KMS-11 (cell line): ENCODE measurements around the gene CCNJ.

Experiments
- H2AFZ ChIP-seq: fragments of 200-600 bp; sonication (generic); 2 replicates; pipeline ENCODE4 v1.6.1; 2016; ENCODE audit warnings: antibody characterized with exemption, mixed run types, low read depth
- H3K27ac ChIP-seq: fragments of 200-600 bp; sonication (generic); 2 replicates; pipeline ENCODE4 v1.6.1; 2016; ENCODE audit warnings: mild to moderate bottlenecking, mixed run types
- H3K27me3 ChIP-seq: fragments of 200-600 bp; sonication (generic); 2 replicates; pipeline ENCODE4 v1.6.1; 2017; ENCODE audit warnings: mild to moderate bottlenecking, low read depth, mixed run types, moderate library complexity; ENCODE audit not compliant: insufficient read depth
- H3K36me3 ChIP-seq: fragments of 200-600 bp; sonication (generic); 2 replicates; pipeline ENCODE4 v1.6.1; 2017; ENCODE audit warnings: mild to moderate bottlenecking, mixed run types; ENCODE audit not compliant: insufficient read depth
- H3K4me1 ChIP-seq: fragments of 200-600 bp; sonication (generic); 2 replicates; pipeline ENCODE4 v1.6.1; 2016; ENCODE audit warnings: mild to moderate bottlenecking, low read depth, mixed run types; ENCODE audit not compliant: poor library complexity, severe bottlenecking
- H3K4me2 ChIP-seq: fragments of 200-600 bp; sonication (generic); 2 replicates; pipeline ENCODE4 v1.7.0; 2016; ENCODE audit warnings: mild to moderate bottlenecking, mixed run types
- H3K4me3 ChIP-seq: fragments of 200-600 bp; sonication (generic); IDR thresholded peaks from 2 replicates; pipeline ENCODE4 v1.6.1; 2017; ENCODE audit warnings: low read depth, low read length, mixed read lengths; ENCODE audit not compliant: insufficient read depth
- H3K79me2 ChIP-seq: fragments of 200-600 bp; sonication (generic); 2 replicates; pipeline ENCODE4 v1.6.1; 2016; ENCODE audit warnings: low read depth, mixed run types; ENCODE audit not compliant: insufficient read depth
- H3K9ac ChIP-seq: fragments of 200-600 bp; sonication (generic); 2 replicates; pipeline ENCODE4 v1.6.1; 2016; ENCODE audit warnings: mild to moderate bottlenecking, mixed run types
- H4K20me1 ChIP-seq: fragments of 200-600 bp; sonication (generic); 2 replicates; pipeline ENCODE4 v1.6.1; 2016; ENCODE audit warnings: mild to moderate bottlenecking, mixed run types; ENCODE audit not compliant: insufficient read depth
- TF ChIP-seq, protein P1 (sequence below): fragments of 200-600 bp; sonication (generic); conservative IDR thresholded peaks from 2 replicates; pipeline ENCODE4 v1.6.1; 2017; ENCODE audit warnings: low read depth, mild to moderate bottlenecking, antibody characterized with exemption, low read length, moderate library complexity, mixed read lengths

Gene CCNJ

DNA sequence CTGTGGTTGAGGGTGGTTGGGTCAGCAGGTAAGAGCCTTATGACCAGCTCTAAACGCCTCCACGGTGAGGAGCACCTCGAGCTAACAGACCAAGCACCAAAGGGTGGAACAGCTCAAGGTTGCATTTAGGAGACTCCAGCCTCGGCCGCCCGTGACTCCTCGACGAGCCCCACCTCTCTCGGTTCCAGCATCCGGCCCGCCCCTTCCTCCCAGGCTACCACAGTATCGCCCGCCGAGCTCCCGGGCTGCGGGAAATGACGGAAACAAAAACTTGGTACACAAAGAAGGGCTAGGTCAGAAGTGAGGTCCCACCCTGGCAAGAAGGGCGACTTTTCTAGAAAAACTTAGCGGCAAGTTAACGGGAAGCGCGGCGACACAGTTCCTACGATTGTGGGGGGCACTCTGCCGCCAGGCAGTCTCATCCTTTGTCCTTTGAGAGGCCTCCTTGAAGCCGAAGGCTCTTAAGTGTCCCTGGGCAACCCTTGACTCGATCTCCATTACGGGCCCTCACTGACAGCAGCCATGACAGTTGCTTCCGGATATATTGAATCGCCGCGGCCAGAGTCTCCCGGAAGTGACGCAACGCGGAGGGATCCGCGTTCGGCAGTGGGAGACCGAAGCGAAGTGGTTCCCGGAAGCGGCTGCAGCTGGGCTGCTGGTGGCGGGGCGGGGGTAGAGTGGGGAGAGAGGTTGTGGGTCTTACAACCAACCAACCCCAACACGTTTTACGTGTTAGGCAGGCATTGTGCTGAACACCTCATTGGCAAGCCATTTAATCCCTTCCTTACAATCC lies 46.5 kb downstream of the CCNJ start:
- Histone ChIP-seq H3K27ac (peak overlapping the region; percentile 96), H3K9ac (peak overlapping the region; percentile 94), H3K4me3 (no peak overlapping the region)

DNA sequence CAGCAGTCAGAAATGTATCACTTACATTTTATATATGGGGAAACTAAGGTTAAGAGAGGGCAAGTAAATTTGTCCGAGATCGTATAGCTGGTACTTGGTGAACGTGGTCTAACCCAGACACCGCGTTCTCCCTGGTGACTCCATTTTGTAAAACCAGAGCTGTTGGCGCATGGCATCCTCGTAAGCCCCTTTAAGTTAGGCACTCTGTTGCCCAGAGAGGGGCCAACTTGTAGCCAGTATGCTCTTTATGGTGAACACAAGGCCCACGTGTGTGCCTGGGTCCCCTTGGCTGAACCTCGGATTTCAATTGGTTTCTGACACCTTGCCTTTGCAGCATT lies 47.0 kb downstream of the CCNJ start:
- Histone ChIP-seq H3K4me3 (no peak overlapping the region), H4K20me1 (no peaks in the 10 kb centered on the region), H3K27ac (peak overlapping the region; percentile 96), H3K4me1 (peaks cover 15% of the 10 kb centered on the region), H3K4me2 (peak overlapping the region; percentile 72), H2AFZ (peak overlapping the region; percentile 93), H3K9ac (peak overlapping the region; percentile 94; the same call in 1 of the 2 replicates), H3K36me3 (no peaks in the 10 kb centered on the region), H3K27me3 (no peaks in the 10 kb centered on the region), H3K79me2 (no peaks in the 10 kb centered on the region)
- TF ChIP-seq, protein P1, sequence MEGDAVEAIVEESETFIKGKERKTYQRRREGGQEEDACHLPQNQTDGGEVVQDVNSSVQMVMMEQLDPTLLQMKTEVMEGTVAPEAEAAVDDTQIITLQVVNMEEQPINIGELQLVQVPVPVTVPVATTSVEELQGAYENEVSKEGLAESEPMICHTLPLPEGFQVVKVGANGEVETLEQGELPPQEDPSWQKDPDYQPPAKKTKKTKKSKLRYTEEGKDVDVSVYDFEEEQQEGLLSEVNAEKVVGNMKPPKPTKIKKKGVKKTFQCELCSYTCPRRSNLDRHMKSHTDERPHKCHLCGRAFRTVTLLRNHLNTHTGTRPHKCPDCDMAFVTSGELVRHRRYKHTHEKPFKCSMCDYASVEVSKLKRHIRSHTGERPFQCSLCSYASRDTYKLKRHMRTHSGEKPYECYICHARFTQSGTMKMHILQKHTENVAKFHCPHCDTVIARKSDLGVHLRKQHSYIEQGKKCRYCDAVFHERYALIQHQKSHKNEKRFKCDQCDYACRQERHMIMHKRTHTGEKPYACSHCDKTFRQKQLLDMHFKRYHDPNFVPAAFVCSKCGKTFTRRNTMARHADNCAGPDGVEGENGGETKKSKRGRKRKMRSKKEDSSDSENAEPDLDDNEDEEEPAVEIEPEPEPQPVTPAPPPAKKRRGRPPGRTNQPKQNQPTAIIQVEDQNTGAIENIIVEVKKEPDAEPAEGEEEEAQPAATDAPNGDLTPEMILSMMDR, result no peak

More for the DNA sequence above, 46.5 kb downstream of the CCNJ start:
- H3K4me2 ChIP-seq, result peak overlapping the region; percentile 98
- H3K36me3 ChIP-seq, result no peaks in the 10 kb centered on the region
- H4K20me1 ChIP-seq, result no peaks in the 10 kb centered on the region
- H3K4me1 ChIP-seq, result peaks cover 15% of the 10 kb centered on the region
- H2AFZ ChIP-seq, result peak overlapping the region; percentile 93
- H3K27me3 ChIP-seq, result no peaks in the 10 kb centered on the region
- TF ChIP-seq, protein P1, result 0 out of 2 replicates have a peak, but pooled peaks have one; percentile 6
- no peaks in the 10 kb centered on the region for H3K79me2 ChIP-seq

DNA sequence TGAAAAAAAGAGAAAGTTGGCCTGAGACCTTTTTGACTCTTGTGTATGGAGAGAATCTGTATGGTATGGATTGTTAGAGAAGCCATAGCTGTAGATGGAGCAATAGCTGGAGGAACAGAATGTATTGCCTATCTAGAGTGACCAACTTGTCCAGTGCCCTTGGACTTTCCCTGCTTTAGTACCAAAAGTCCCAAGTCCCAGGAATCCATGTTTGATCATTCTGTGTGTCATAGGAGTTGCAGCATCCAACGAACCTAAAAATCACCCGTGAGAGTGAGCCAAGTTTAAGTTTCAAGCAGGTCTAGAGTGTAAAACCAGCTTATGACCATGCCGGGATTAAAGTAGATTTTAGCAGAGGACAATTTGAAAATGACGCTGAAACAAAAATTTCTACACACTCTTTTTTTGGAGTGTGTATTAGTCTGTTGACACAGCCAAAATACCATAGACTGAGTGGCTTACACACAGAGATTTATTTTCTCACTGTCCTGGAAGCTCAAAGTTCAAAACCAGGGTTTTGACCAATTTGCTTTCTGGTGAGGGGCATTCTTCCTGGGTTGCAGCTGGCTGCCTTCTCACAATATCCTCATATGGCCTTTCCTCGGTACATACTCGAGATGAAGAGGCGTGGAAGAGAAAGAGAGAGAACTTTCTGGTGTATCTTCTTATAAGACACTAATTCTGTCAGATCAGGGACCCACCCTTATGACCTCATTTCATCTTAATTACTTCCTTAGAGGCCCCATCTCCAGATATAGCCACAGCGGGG lies 49.8 kb downstream of the CCNJ start:
- H3K4me2 ChIP-seq, result no peak overlapping the region
- H3K9ac ChIP-seq, result no peak overlapping the region
- no peaks in the 10 kb centered on the region for H3K36me3 ChIP-seq
- H3K4me3 ChIP-seq, result no peak overlapping the region
- H3K79me2 ChIP-seq, result no peaks in the 10 kb centered on the region
- TF ChIP-seq, protein P1, result no peak
- H4K20me1 ChIP-seq, result no peaks in the 10 kb centered on the region
- H3K27ac ChIP-seq, result no peak overlapping the region
- H3K27me3 ChIP-seq, result no peaks in the 10 kb centered on the region
- peaks cover 15% of the 10 kb centered on the region for H3K4me1 ChIP-seq
- no peak overlapping the region for H2AFZ ChIP-seq

DNA sequence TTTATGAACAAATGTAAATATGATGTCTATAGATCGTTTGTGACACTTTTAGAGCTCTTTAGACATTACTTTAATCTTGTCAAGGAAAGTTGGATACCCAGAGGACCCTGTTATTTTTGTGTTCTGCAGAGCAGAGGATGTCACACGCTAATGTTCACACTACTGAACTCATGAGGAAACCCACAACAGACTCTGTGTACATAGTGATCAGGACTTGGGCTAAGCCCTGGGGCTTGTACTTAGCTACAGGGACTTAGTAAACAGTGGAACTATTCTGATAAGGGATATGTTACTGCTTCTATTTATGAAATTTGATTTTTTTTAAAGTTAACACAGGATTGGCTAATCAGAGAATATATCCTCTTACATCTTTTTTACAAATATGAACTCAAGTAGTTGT lies 50.6 kb downstream of the CCNJ start:
- TF ChIP-seq, protein P1, result no peak

More for the DNA sequence above, 50.6 kb downstream of the CCNJ start:
- H3K27ac ChIP-seq, result no peak overlapping the region
- H3K4me1 ChIP-seq, result peaks cover 8% of the 10 kb centered on the region
- no peaks in the 10 kb centered on the region for H4K20me1 ChIP-seq
- no peak overlapping the region for H3K4me2 ChIP-seq
- no peaks in the 10 kb centered on the region for H3K79me2 ChIP-seq
- H3K9ac ChIP-seq, result no peak overlapping the region
- H3K27me3 ChIP-seq, result no peaks in the 10 kb centered on the region
- H3K36me3 ChIP-seq, result no peaks in the 10 kb centered on the region
- no peak overlapping the region for H2AFZ ChIP-seq
- no peak overlapping the region for H3K4me3 ChIP-seq
